Left forelimb (tissue), 1 donor: ENCODE results near the gene MBOAT2.
"Not testable (repeated sequence)": the region's sequence is repeated elsewhere in the genome, so short reads cannot be mapped to it uniquely, and the experiment has no call there.

ENCODE experiments used
- DNase-seq: peaks from one replicate; pipeline ENCODE4 v3.0.0-alpha.2; 2018; ENCODE audit warnings: low spot score

MBOAT2 gene

GRCh38 chr2:8957628-8958027 lies 45.9 kb downstream of the MBOAT2 start:
- DNase-seq, result no peak

DNA sequence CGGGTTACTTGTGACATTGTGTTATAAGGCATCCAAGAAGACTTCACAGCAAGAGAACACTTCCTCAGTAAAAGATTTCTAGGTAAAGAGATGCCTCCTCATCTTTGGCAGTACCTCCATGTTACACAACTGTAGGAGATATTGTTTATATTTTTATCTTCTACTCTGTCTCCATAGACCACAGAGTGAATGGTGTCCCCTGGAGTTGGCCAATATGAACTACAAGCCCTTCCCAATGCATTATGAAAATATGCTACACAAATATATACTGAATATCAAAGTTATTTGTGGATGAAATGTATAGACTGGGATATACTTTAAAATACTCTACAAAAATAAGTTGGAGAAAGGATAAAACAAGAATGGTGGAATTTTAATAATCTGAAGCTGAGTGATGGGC lies 46.7 kb downstream of the MBOAT2 start:
- DNase-seq, result no peak

GRCh38 chr2:8954990-8955389 lies 48.5 kb downstream of the MBOAT2 start:
- no peak for DNase-seq

DNA sequence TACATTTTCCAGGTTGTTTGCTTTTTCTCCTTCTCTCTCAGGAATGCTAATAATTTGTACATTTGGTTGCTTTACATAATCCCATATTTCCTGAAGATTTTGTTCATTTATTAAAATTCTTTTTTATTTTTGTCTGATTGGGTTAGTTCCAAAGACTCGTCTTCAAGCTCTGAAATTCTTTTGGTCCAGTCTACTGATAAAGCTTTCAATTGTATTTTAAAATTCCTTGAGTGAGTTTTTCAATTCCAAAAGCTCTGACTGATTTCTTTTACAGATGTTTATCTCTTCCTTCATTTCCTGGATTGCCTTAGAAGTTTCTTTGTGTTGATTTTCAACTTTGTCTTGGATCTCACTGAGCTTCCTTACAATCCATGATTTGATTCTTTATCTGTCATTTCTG lies 50.0 kb downstream of the MBOAT2 start:
- no peak for DNase-seq

DNA sequence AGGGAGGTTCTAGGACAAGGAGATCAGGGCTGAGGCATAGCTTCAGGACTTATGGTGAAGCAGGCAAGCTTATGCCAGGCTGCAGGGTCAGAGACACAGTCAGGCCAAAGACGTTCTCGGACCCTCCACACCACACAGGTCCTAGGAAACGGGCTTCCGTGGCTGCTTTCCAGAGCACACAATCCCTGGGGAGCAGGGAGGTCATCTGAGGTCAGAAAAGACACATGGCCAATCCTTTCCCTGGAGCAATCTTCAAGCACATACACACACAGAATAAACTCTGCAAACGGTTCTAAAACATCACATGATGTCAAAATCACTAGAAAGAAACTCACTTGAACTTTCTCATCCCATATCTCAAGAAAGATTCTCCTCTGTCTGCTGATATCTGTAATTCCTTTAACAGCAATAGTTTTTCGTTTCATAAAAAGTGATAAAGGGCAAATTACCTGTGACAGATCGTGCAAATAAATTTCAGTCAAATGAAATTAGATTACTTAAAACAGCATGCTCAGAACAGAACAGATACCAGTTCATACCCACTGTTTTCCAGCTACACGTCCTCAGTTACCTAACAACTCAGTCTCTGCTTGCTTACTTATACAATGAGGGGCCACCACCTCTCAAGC lies 63.9 kb downstream of the MBOAT2 start:
- DNase-seq, result no peak

- no peak for DNase-seq
Measured at GRCh38 chr2:8938384-8938783, 65.1 kb downstream of the MBOAT2 start.

DNA sequence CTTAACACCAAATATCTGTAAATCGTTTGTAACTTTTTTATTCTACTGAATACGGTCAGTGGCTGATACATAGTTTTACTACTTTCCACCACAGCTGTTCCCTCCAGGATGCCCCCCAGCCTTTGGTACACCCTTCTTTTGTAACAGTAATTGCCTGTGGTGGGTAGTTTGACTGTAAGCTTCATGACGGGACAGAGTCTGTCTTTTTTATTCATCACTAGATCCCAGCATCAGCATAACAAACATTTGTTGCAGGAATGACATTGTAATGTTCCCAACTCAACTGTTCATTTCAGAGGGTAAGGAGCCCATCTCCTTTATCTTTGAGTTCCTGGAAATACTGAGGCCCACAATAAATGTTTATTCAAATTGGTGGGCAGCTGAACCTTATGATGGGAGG lies 67.5 kb downstream of the MBOAT2 start:
- DNase-seq, result no peak

DNA sequence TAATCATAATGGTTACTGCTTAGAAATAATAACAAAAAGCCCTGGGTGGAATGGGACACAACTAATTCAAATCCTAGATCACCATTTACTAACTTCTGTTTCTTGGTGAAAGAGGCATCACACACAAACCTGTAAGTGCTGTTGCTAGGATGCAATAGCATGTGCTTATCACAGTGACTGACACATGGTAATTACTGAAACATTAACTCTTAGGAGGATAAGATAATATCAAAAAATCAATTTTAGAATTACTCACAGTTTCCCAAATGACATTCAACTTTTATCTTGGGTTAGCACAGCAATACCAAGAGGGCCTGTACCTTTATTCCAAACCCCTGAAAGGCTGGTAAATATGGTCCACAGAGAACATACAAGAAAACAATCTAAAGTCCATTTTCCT lies 69.1 kb downstream of the MBOAT2 start:
- no peak for DNase-seq

DNA sequence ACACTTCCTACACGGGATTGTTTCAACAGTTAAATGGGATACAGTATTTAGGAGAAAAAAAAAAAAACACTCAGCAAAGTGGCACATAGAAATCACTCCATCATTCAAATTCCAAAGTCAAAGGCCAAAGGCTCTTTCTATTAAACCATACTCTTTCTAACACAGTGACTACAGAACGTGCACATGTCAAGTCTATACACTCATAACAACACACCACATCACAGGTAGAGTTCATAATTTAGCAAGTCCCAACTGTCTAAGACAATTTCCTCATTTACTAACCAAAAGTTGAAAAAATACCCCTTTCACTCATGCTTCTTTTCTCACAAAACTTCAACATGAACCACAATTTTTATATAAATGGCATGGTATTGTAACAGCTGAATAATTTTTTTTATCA lies 70.8 kb downstream of the MBOAT2 start:
- DNase-seq, result no peak

GRCh38 chr2:8930185-8930584 lies 73.3 kb downstream of the MBOAT2 start:
- DNase-seq, result not testable (repeated sequence)

- no peak for DNase-seq
Measured at GRCh38 chr2:8929128-8929527, 74.4 kb downstream of the MBOAT2 start.

DNA sequence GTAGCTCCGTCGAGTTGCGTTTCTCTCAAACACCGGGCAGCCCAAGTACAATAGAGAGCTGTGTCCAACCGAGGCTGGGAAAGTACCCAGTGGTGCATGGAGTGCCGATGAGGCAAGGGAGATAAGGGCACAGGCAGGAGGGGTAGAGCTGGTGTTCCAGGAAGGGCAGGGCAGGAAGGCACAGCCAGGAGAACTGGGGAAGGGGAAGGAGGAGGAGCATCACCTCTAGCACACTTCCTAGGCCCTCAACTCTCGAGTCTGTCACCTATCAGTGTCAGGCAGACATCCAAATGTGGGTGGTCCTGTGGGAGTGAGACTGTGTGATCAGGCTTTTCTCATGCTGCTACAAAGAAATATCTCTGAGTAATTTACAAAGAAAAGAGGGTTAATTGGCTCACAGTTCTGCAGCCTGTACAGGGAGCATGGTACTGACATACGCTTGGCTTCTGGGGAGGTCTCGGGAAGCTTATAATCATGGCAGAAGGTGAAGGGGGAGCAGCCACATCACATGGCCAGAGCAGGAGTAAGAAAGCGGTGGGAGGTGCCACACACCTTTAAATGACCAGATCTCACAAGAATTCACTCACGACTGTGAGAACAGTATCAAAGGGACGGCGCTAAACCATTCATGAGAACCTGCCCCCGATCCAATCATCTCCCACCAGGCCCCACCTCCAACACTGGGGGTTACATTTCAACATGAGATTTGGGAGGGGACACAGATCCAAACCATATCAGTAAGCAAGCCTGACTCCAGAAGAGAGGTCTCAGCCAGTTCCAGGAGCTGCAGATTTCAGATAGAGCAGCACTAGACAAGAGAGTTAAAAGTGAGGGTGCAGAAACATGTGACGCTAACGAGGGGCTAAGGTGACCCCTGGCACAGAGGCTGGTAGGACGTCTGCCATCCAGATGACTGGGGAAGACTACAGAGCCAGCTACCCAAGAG lies 75.7 kb downstream of the MBOAT2 start:
- DNase-seq, result no peak

DNA sequence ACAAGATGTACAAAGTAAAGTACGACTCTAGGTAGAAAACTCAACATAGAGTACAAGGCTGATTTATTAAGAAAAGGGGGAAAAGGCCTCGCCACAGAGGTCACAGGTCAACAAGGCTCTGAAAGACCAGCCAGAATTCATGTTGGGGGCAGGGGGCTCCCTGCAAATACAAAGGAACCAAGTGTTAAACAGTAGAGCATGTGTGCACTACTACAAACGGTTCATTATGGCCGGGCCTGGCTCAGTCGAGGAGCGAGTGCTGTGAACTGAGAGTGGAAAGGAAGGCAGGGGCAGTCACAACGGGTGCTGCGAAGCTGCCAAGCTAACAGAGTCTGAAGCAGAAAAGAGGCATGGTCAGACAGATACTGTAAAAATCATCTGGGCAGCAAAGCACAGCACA lies 77.1 kb downstream of the MBOAT2 start:
- DNase-seq, result no peak

DNA sequence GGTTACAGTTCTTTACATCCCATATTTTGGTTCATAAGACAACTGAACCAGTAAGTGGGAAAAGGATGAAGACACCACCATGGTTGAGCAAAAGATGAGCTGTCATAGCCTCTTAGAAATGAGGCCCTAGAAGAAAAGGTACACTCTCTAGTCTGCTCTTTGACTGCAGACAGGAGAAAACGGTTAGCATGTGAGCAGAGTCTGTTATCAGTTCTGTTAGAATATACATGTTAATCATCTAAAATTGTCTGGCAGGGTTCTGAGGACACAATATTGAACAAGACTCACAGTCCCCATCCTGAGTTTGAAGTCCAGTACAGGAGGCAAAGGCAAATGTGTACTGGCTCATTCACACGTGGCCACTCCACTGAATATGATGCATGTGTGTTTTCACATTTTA lies 78.1 kb downstream of the MBOAT2 start:
- DNase-seq, result no peak

- no peak for DNase-seq
Measured at GRCh38 chr2:8923183-8923582, 80.3 kb downstream of the MBOAT2 start.

DNA sequence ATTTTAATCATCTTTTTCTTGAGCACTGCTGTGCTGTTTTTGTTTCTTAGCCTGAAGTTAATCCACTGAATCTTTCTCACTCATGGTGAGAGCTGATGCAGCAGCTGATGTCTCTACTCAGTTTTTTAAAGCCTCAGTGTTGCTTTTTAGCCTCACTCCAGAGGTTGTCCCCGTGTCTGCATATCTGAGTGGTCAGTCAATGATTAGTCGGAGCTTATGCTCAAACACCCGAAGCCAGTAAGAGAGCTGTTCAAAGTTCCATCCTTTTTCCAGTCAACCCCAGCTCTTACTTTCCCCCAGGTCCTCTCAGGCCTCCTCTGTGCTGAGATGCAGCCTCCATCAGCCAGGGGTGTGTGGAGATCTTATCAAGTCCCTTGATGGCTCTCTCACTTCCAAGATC lies 81.1 kb downstream of the MBOAT2 start:
- no peak for DNase-seq

DNA sequence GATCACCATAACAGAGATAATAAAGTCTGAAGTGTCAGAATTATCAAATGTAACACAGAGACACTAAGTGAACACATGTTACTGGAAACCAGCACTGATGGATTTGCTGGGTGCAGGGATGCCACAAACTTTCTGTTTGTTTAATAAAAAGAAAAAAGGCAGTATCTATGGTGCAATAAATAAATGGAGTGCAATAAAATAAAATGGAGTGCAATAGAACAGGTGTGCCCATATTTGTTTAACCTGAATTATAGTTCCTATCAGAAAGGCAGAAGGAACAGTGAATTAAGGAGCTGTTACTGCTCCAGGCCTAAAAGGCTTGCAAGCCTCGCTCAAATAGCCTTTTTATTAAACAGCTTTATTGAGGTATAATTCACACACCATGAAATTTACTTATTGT lies 85.1 kb downstream of the MBOAT2 start:
- no peak for DNase-seq

GRCh38 chr2:8915941-8916340 lies 87.5 kb downstream of the MBOAT2 start:
- DNase-seq, result no peak

GRCh38 chr2:8913767-8914166 lies 89.7 kb downstream of the MBOAT2 start:
- not testable (repeated sequence) for DNase-seq

GRCh38 chr2:8907764-8908288 lies 95.7 kb downstream of the MBOAT2 start:
- no peak for DNase-seq

DNA sequence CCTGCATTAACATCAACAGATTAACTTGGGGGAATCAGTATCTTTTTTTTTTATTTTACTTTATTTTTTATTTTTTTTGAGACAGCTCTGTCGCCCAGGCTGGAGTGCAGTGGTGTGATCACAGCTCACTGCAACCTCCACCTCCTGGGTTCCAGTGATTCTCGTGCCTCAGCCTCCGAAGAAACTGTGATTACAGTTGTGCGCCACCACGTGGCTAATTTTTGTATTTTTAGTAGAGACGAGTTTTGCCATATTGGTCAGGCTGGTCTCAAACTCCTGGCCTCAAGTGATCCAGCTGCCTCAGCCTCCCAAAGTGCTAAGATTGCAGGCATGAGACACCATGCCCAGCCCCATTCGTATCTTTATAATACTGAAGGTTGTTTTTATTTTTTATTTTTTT lies 99.6 kb downstream of the MBOAT2 start:
- DNase-seq, result not testable (repeated sequence)

DNA sequence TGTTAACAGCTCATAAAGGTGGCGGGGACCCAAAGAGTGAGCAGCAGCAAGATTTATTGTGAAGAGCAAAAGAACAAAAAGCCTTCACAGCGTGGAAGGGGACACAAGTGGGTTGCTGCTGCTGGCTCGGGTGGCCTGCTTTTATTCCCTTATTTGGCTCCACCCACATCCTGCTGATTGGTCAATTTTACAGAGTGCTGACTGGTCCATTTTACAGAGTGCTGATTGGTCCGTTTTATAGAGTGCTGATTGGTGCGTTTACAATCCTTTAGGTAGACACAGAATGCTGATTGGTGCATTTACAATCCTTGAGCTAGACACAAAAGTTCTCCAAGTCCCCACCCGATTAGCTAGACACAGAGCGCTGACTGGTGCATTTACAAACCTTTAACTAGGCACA lies 100.7 kb downstream of the MBOAT2 start:
- not testable (repeated sequence) for DNase-seq

DNA sequence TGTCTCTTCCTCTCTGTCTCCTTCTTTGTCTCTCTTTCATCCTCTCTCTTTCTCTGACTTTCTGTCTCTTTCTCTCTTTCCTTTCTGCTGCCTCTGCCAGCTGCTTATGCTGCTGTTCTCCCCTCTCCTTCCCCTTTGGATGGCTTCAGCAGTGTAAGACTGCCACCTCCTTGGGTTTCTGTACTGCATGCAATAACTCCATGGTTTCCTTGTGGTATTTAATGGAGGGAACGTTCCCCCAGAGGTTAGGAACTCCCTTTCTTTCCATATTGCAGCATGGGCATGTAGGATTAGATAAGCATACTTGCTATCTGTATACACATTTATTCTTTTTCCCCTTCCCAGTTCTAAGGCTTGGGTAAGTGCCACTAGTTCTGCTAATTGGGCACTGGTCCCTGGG lies 106.3 kb downstream of the MBOAT2 start:
- not testable (repeated sequence) for DNase-seq
